ENCODE results near the gene GASK1A. TPM values are rescaled to one million over a fixed set of nuclear protein-coding genes. Genes with fewer than 3 reads are reported as not detected.

Gene GASK1A
- total and polyA plus RNA-seq, 2 of the 4 experiments (the other 2 are of a cell fraction), result 0.18 to 0.19 TPM

- no peak overlapping the region for H3K4me2 ChIP-seq (ENCODE audit: low read depth, low read length)
- H3K9ac ChIP-seq (ENCODE audit: low read depth, low read length), result no peak overlapping the region
- ChIA-PET POLR2A (ENCODE audit: unreplicated experiment) (no interaction called here), CTCF (no interaction called here)
- H2BK20ac ChIP-seq (ENCODE audit: low read depth, low read length), result no peak overlapping the region
- no peak overlapping the region for H2BK15ac ChIP-seq (ENCODE audit: low read depth, low read length)
- no peak overlapping the region for H2AK5ac ChIP-seq (ENCODE audit: low read depth, low read length)
- peaks cover 11% of the 10 kb centered on the region; the same call in 1 of the 2 replicates for H3K36me3 ChIP-seq (ENCODE audit: control insufficient read depth, insufficient read depth, low read length)
- H3K9me3 ChIP-seq (ENCODE audit: control insufficient read depth, insufficient read depth, low read length), result no peaks in the 10 kb centered on the region
- no peaks in the 10 kb centered on the region for H3K27me3 ChIP-seq (ENCODE audit: control insufficient read depth, insufficient read depth, low read length)
- H4K8ac ChIP-seq (ENCODE audit: low read depth in 2 of 2, low read length in 2 of 2), result no peak overlapping the region
- no CpG with 5 or more reads among the region's 6 CpGs for WGBS, 2 experiments (ENCODE audit: extremely low coverage in 2 of 2, insufficient read length in 1 of 2)
- H3K56ac ChIP-seq (ENCODE audit: extremely low read depth, insufficient read depth, low read length), result no peak overlapping the region
- in situ Hi-C loops (cut with MboI; ENCODE audit: low sequenced_read_pairs) (no loop called here), intact Hi-C loops (cut with micrococcal nuclease) (no loop called here), dilution Hi-C loops (cut with HindIII; ENCODE audit: low sequenced_read_pairs, unreplicated experiment) (no loop called here)
- ATAC-seq (ENCODE audit: low read depth) (no peak), DNase-seq (no peak)
- H4K20me1 ChIP-seq (ENCODE audit: insufficient read depth, low read length), result no peaks in the 10 kb centered on the region
- H3K18ac ChIP-seq (ENCODE audit: low read depth, low read length), result no peak overlapping the region
- H3K79me1 ChIP-seq (ENCODE audit: low read depth in 1 of 2, low read length in 2 of 2), result no peaks in the 10 kb centered on the region
- no peak overlapping the region for H2BK120ac ChIP-seq (ENCODE audit: low read depth, low read length)
- no peak overlapping the region for H2AK9ac ChIP-seq (replicated peaks; ENCODE audit: low read depth, low read length, poor library complexity)
- BruUV-seq (replicated peaks), result no TSS peak
- H3K4me3 ChIP-seq (ENCODE audit: insufficient read depth, low read depth, low read length), result no peak overlapping the region
- H4K5ac ChIP-seq (ENCODE audit: low read depth, low read length), result no peak overlapping the region
- H3K27ac ChIP-seq (ENCODE audit: insufficient read depth, low read length), result no peak overlapping the region
- H3K4ac ChIP-seq (ENCODE audit: low read depth, low read length), result no peak overlapping the region
- H3K23ac ChIP-seq (ENCODE audit: low read depth, low read length), result no peak overlapping the region
- no peak overlapping the region for H3K14ac ChIP-seq (replicated peaks; ENCODE audit: low read depth, low read length)
- H3K4me1 ChIP-seq (ENCODE audit: control insufficient read depth, insufficient read depth, low read length), result no peaks in the 10 kb centered on the region
- H4K91ac ChIP-seq (ENCODE audit: insufficient read depth, low read depth, low read length), result no peak overlapping the region
- TF ChIP-seq BHLHE40 (IDR thresholded peaks at IDR 0.05; ENCODE audit: low read depth, low read length) (no peak), USF2 (IDR thresholded peaks at IDR 0.05; ENCODE audit: low read depth, low read length) (no peak), FOS (IDR thresholded peaks at IDR 0.05; ENCODE audit: low read depth, low read length) (no peak), CEBPB (IDR thresholded peaks at IDR 0.05; ENCODE audit: low read depth, low read length) (no peak), NFE2L2 (IDR thresholded peaks at IDR 0.05; ENCODE audit: low read depth, low read length) (no peak), SMC3 (IDR thresholded peaks at IDR 0.05; ENCODE audit: low read depth, low read length) (no peak), POLR2A (IDR thresholded peaks at IDR 0.05; ENCODE audit: low read depth, low read length) (no peak), MAFK (IDR thresholded peaks at IDR 0.05; ENCODE audit: low read depth, low read length) (no peak), MXI1 (IDR thresholded peaks at IDR 0.05; ENCODE audit: borderline replicate concordance, low read depth, low read length) (no peak), RCOR1 (IDR thresholded peaks at IDR 0.05; ENCODE audit: insufficient replicate concordance, low read length) (no peak), ELK1 (IDR thresholded peaks at IDR 0.05; ENCODE audit: borderline replicate concordance, low read depth, low read length) (no peak), CTCF (conservative IDR thresholded peaks at IDR 0.05; ENCODE audit: low read depth, low read length) (no peak), RFX5 (IDR thresholded peaks at IDR 0.05; ENCODE audit: low read depth, low read length) (no peak), MAZ (IDR thresholded peaks at IDR 0.05; ENCODE audit: borderline replicate concordance, low read depth, low read length) (no peak)
- no peaks in the 10 kb centered on the region for H3K9me1 ChIP-seq (ENCODE audit: insufficient read depth, low read length)
- no peak overlapping the region for H2AFZ ChIP-seq (replicated peaks; ENCODE audit: low read length, poor library complexity)
- no peak overlapping the region for H2BK5ac ChIP-seq (ENCODE audit: low read depth, low read length, poor library complexity, severe bottlenecking)
Observed at GRCh38 chr3:43077261-43077660, 98.2 kb downstream of the GASK1A start.

All from IMR-90 (cell line).